ENCODE data around the gene CHMP4B.

DNA sequence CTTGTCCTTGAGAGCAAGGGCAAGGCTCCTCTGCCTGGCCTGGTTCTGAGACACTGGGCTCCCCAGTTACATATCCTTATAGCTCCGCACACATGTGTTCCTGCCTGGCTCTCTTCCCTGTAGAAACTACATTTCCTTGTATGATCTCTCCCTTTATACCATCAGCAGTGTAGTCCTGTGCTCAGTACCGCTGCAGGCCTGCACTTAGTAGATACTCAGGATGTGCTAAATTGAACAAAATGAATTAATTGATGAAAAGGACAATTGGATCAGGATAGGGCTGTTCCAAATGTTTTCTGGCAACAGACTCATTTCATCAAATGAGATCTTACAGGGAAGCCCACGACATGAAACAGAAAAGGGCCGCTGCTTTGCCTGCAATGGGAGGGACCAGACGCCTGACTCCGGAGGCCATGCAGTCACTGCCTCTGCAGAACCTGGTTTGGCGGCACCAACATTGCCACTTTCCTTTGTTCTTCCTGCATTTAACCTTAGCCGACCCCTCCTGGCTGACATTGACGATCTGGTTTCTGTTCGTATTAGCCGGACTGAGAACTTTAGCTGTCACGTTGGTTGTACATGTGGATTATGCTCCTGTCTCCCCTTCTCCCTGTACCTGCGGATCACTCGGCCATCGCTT is 53.3 kb downstream of the CHMP4B start:
- TF ChIP-seq CTCF (IDR thresholded peaks at IDR 0.05) = no peak
- TF ChIP-seq SIN3A (IDR thresholded peaks at IDR 0.05; ENCODE audit: borderline replicate concordance, insufficient read depth, low read depth, low read length) = no peak
- no peak for TF ChIP-seq POLR2AphosphoS5 (IDR thresholded peaks at IDR 0.05; ENCODE audit: low read depth, low read length)
- no peak for TF ChIP-seq REST (IDR thresholded peaks at IDR 0.05; ENCODE audit: insufficient read depth in 1 of 2, low read depth in 2 of 2, low read length in 1 of 2)
